ENCODE results near the gene FARS2.
A peak's percentile ranks its signal among the peaks of the same experiment; 100 is the strongest.

FARS2 gene

DNA sequence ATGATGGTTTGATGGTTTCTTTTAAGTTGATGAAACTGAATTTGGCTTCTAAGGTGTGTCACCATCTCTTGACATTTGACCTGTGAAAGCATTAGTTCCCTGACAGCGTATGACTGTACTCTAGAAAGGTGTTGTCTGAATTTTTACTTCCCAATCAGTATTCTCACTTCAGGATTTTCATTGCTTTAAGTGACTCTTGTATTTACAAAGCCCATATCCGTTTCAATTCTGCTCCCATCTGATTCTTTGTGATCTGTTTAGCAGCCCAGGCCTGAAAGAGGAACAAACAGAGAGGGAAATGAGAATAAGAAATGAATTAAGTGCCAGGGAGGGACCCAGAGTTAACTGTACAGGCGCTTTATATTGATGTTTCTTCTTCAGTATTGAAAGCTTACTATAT, 73.7 kb downstream of the FARS2 start:
- DNase-seq (ENCODE audit: insufficient read length, low spot score) (no peak), FAIRE-seq (no peak)
- no peak for TF ChIP-seq POLR2A (IDR thresholded peaks at IDR 0.05; ENCODE audit: low read depth, low read length)

DNA sequence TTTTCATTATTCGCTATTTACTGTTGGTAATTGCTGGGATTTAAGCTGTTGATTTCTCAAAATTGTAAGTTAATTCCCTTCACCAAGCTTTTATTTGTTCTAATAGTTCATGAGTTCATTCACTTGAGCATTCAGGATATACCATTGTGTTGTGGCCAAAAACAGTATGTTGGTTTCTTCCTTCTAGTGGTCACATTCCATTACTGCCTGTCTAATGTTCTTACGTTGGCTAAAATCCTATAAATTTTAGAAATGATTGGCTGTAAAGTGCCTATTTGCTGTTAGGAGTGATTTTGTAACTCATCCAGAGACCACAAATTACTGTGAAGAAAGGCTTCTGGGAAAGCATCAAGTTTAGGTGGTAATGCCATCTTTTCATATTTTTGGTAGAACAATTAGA, 76.3 kb downstream of the FARS2 start:
- FAIRE-seq (peak; percentile 11), DNase-seq (ENCODE audit: insufficient read length, low spot score) (no peak)
- TF ChIP-seq POLR2A (IDR thresholded peaks at IDR 0.05; ENCODE audit: low read depth, low read length): no peak

DNA sequence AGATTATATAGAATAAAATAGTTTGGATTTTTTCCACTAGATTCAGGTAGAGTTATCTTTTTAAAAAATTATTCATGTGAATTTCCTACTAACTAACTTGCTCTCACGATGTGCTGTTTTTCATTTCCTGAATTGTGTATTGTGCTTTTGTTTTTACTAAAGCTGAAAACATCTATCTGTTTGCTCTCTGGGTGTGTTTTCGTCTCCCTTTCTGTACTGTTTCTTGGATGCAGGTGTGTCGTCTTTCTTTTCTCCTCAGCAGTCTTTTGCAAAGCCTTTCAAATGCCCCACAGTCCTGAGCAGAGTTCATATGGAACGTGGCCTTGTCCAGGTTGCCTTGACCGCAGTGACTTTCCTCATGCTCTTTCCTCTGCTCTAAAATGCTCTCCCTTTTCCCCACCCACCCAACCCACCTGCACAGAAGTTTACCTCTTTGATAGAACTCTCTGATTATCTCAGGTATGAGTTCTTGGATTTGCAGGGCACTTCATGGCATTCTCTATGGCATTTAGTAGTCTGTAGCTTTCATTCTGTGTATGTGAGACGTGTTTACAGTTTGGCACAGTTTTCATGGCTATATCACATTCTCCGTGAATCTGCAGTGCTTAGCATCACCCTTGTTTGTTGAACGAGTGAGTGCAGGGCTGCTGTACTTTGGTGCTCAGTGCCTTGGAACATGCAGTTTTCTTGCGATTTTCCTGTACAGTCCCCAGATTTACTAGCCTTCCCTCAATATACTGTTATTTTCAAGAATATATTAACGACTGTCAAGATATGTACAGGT, 77.1 kb downstream of the FARS2 start:
- no peak for TF ChIP-seq POLR2A (IDR thresholded peaks at IDR 0.05; ENCODE audit: low read depth, low read length)
- FAIRE-seq (no peak), DNase-seq (ENCODE audit: insufficient read length, low spot score) (no peak)

DNA sequence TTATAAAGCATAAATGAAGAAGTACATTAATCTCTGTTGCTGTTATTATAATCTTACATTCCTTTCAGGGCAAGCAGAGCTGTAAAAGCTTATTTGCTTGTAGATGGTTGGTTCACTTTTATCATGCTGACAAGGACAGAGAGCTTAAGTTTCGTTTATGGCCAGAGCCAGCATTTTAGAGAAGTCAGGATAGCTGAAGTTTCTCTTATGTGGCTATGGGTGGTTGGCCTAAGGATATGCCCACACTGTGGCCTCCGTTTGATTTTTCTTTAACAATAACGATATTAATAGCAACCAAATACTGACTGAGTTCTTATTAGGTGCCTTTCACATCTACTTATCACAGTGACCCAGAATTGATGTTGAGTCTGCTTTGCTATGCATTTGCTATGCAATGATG, 78.5 kb downstream of the FARS2 start:
- no peak for TF ChIP-seq POLR2A (IDR thresholded peaks at IDR 0.05; ENCODE audit: low read depth, low read length)
- no peak for FAIRE-seq
- DNase-seq (ENCODE audit: insufficient read length, low spot score): no peak

DNA sequence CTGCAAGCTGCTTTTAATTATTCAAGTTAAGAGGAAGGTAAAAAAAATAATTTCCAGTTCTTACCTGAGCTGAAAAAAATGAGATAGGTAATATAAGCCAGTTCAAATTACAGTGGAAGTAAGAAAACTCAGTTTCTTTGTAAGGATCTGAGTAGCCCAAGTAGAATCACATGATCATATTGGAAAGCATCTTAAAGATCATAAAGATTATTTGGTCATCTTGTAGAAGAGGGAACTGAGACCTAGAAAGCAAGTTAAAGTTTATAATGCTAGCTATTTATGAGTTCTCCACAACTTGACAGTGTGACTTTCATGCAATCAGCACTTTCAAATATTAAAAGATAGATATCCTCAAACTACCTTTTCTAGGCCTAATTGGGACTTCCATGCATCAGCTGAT, 80.5 kb downstream of the FARS2 start:
- TF ChIP-seq POLR2A (IDR thresholded peaks at IDR 0.05; ENCODE audit: low read depth, low read length): no peak
- DNase-seq (ENCODE audit: insufficient read length, low spot score) (no peak), FAIRE-seq (no peak)

DNA sequence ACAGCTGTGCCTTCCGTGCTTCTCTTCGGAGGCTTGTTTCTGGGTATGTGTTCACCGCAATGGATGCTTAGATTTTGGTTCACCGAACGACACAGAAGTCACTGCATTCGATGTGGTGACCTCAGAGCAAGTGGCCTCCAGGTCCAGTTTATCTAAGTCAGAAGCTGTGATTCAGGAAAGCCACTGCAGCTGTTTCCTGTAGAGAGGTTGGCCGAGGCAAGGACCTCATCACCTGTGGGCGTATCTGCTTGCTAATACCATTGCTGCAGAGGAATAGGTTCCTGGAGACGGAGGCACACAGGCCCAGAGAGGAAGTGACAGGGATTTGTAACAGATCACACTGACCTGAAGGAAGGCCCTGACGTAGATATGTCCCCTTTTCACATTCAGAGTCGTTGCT, 82.7 kb downstream of the FARS2 start:
- no peak for TF ChIP-seq POLR2A (IDR thresholded peaks at IDR 0.05; ENCODE audit: low read depth, low read length)
- no peak for FAIRE-seq
- no peak for DNase-seq (ENCODE audit: insufficient read length, low spot score)

DNA sequence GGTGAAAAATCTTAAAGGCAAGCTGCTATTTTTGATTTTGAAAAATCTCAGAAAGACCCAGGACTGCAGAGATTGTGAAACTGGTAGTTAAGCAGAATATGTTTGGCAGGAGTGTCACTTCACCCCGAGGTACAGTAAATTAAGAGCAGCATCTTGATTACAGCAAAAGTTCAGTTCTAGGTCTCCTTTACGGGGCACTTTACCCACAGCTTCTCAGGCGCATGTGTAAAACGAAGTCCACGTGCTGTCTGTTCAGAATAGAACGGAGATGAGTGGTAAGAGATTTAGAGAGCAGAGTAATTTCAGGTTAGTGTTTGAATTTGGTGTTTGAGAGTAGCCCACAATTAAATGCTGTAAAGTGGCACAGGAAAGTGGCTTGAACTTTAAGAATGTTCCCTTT, 84.0 kb downstream of the FARS2 start:
- FAIRE-seq: no peak
- no peak for TF ChIP-seq POLR2A (IDR thresholded peaks at IDR 0.05; ENCODE audit: low read depth, low read length)
- DNase-seq (ENCODE audit: insufficient read length, low spot score): no peak

DNA sequence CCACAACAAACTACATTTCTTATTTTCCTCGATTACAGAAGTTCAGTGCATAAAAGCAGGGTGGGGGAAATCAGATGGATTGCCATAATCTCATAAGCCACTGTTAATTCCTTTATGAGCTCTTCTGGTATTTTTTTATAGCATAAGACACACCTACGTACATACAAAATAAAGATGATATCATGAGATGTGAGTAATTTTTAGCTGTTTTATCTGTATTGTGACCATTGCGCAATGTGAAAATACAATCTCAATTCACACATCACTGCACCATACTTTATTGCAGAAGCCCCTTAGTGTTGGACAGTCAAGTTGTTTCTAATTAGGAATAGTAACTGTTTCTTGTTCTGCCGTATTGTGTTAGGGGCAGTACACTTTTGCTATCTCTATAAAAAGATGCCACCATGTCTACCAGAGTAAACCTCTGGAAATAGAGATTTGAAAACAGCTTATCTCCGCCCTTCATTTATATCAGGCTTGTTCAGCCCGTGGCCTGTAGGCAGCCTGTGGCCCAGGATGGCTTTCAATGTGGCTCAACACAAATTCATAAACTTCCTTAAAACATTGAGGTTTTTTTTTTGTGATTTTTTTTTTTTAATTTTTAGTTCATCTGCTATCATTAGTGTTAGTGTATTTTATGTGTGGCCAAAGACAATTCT, 90.4 kb downstream of the FARS2 start:
- no peak for TF ChIP-seq POLR2A (IDR thresholded peaks at IDR 0.05; ENCODE audit: low read depth, low read length)
- DNase-seq (ENCODE audit: insufficient read length, low spot score) (no peak), FAIRE-seq (peak; percentile 67)

DNA sequence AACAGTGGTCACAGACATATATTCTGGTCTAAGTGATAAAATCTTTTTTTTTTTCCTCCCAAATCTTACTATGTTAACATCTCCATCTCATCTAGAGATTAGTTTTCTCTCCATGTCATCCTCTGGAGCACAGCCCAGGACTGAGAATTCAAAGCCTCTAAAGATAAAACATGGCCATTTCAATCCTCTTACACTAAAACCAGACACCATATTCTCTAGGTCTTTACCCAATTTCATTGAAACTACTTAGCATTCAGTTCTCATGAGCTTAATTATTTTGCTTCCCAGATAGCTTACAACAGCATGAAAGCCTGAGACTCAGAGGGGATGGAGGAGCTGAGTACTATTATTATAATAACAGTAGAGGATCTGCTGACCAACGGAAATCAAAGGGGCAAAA, 92.7 kb downstream of the FARS2 start:
- DNase-seq (ENCODE audit: insufficient read length, low spot score): no peak
- no peak for FAIRE-seq
- TF ChIP-seq POLR2A (IDR thresholded peaks at IDR 0.05; ENCODE audit: low read depth, low read length): no peak

DNA sequence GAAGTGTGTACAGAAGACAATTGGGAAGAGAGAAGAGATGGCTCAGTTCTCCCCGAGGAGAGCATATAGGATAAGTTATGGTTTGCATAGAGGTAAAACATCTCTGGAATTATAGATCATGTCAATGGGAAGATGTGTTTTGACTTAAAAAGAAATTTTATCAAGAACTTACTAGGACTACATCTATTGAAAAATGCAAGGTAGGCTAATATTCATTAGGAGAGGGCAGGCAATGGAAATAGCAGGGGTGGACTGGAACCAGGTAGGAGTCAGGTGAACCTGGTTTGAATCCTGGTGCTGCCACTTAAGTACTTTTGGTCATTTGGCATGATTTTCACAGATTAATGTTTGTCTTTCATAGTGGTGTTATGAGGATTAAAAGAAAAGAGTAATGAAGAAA, 96.2 kb downstream of the FARS2 start:
- DNase-seq (ENCODE audit: insufficient read length, low spot score): no peak
- FAIRE-seq: no peak
- no peak for TF ChIP-seq POLR2A (IDR thresholded peaks at IDR 0.05; ENCODE audit: low read depth, low read length)

DNA sequence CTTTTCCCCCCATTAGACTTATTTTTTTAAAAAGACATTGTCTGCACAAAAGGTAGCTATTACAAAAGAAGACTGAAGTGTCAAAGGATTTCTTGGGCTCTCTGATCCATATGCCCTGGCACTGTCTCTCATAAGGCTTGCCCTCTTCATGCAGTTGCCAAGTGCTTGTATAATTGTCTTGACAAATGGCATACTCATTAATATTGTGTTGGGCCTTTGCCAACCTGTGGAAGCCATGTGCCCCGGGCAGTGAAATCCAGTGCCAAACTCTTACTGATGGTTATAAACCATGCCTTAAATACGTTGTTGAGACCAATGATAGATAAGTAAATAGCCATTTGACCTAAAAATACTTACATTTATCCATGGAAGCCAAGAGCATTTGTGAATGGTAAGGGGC, 98.1 kb downstream of the FARS2 start:
- TF ChIP-seq POLR2A (IDR thresholded peaks at IDR 0.05; ENCODE audit: low read depth, low read length): no peak
- DNase-seq (ENCODE audit: insufficient read length, low spot score) (no peak), FAIRE-seq (no peak)

DNA sequence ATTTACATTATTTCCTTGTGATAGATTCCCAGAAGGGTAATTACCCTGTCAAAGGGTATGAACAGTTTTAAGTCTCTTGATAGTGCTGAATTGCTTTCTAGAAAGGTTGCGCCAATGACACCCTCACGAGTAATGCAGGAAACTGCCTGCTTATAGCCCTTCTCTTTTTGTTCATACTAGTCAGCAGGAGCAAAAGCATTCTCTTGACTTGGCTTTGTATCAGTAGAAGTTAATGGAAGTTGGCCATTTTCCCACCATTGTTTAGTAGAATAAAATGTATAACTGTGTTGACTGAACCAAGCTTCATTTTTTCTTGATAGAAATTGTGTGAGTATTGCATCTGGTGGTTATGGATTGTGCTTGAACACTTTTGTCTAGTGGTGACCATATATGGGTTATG, 100.1 kb downstream of the FARS2 start:
- peak; percentile 6 for FAIRE-seq
- no peak for TF ChIP-seq POLR2A (IDR thresholded peaks at IDR 0.05; ENCODE audit: low read depth, low read length)
- no peak for DNase-seq (ENCODE audit: insufficient read length, low spot score)

DNA sequence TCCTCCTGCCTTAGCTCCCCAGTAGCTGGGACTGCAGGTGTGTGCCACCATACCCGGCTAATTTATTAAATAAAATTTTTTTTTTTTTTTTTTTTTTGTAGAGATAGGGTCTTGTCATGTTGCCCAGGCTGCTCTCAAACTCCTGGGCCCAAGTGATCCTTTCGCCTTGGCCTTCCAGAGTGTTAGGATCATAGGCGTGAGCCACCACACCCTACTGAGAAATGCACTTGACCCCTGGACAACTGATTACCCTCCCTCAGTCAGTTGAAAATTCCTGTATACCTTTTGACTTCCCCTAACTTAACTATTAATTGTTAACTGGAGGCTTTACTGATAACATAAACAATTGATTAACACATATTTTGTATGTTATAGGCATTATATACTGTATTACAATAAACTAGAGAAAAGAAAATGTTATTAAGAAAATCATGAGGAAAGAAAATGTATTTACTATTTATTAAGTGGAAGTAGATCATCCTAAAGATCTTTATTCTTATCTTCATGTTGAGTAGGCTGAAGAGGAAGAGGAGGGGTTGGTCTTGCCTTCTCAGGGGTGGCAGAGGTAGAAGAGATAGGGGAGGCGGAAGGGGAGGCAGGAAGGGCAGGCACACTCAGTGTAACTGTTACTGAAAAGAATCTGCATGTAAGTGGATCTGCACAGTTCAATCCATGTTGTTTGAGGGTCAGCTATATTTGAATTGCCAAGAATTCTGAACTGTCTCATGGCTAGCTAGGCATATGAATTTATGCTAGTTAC, 104.3 kb downstream of the FARS2 start:
- FAIRE-seq (no peak), DNase-seq (ENCODE audit: insufficient read length, low spot score) (no peak)
- no peak for TF ChIP-seq POLR2A (IDR thresholded peaks at IDR 0.05; ENCODE audit: low read depth, low read length)

DNA sequence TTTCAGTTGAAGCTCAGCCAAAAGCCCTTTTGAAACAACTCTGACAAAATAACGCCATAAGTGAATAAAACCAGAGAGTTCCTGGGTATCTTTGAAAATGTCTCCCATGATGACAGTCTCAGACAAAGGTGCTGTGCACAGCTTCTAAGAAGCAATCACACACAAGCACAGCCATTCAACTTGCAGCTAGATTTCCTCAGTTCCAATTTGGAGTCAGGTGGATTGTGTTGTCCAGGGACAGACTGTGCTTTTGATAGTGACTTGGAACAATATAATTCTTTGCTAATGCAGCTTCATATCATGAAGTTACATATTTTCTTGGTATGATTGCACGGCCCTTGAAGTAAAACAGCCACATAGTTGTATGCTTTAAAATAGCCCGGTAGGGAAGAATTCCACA, 105.6 kb downstream of the FARS2 start:
- FAIRE-seq (no peak), DNase-seq (ENCODE audit: insufficient read length, low spot score) (no peak)
- no peak for TF ChIP-seq POLR2A (IDR thresholded peaks at IDR 0.05; ENCODE audit: low read depth, low read length)
